ENCODE measurements around the gene BACE1. TPM values are rescaled to one million over a fixed set of nuclear protein-coding genes. Genes with fewer than 3 reads are reported as not detected.
"Not testable (repeated sequence)": the region's sequence is repeated elsewhere in the genome, so short reads cannot be mapped to it uniquely, and the experiment has no call there.

Gene BACE1
- total RNA-seq, 1 experiment from 2014 or later, result 9.6 TPM

- TF ChIP-seq, protein P1, sequence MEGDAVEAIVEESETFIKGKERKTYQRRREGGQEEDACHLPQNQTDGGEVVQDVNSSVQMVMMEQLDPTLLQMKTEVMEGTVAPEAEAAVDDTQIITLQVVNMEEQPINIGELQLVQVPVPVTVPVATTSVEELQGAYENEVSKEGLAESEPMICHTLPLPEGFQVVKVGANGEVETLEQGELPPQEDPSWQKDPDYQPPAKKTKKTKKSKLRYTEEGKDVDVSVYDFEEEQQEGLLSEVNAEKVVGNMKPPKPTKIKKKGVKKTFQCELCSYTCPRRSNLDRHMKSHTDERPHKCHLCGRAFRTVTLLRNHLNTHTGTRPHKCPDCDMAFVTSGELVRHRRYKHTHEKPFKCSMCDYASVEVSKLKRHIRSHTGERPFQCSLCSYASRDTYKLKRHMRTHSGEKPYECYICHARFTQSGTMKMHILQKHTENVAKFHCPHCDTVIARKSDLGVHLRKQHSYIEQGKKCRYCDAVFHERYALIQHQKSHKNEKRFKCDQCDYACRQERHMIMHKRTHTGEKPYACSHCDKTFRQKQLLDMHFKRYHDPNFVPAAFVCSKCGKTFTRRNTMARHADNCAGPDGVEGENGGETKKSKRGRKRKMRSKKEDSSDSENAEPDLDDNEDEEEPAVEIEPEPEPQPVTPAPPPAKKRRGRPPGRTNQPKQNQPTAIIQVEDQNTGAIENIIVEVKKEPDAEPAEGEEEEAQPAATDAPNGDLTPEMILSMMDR (IDR thresholded peaks at IDR 0.05; ENCODE audit: unreplicated experiment), result no peak
- no peaks in the 10 kb centered on the region for H3K9me3 Mint-ChIP-seq (ENCODE audit: low read depth, unreplicated experiment)
- no peak for DNase-seq
- H3K27ac Mint-ChIP-seq (ENCODE audit: unreplicated experiment), result no peak overlapping the region
- no peak overlapping the region for H3K4me3 Mint-ChIP-seq (ENCODE audit: low read depth, unreplicated experiment)
- H3K27me3 Mint-ChIP-seq (ENCODE audit: unreplicated experiment), result no peaks in the 10 kb centered on the region
- H3K36me3 Mint-ChIP-seq (ENCODE audit: insufficient read depth, unreplicated experiment), result no peaks in the 10 kb centered on the region
- H3K4me1 Mint-ChIP-seq (ENCODE audit: low read depth, unreplicated experiment), result no peaks in the 10 kb centered on the region
- no TSS peak for BruUV-seq (replicated peaks)
- intact Hi-C loops (cut with micrococcal nuclease; ENCODE audit: unreplicated experiment), result no loop called here
- CTCF ChIA-PET, result no interaction called here
Measured at GRCh38 chr11:117281159-117281558, 34.9 kb downstream of the BACE1 start.

GRCh38 chr11:117279711-117280376 is 36.2 kb downstream of the BACE1 start:
- Mint-ChIP-seq H3K27ac (ENCODE audit: unreplicated experiment) (no peak overlapping the region), H3K4me1 (ENCODE audit: low read depth, unreplicated experiment) (no peaks in the 10 kb centered on the region), H3K9me3 (ENCODE audit: low read depth, unreplicated experiment) (no peaks in the 10 kb centered on the region), H3K27me3 (ENCODE audit: unreplicated experiment) (no peaks in the 10 kb centered on the region), H3K36me3 (ENCODE audit: insufficient read depth, unreplicated experiment) (no peaks in the 10 kb centered on the region), H3K4me3 (ENCODE audit: low read depth, unreplicated experiment) (no peak overlapping the region)
- no peak for DNase-seq
- TF ChIP-seq, protein P1 (IDR thresholded peaks at IDR 0.05; ENCODE audit: unreplicated experiment), result no peak
- CTCF ChIA-PET, result no interaction called here
- intact Hi-C loops (cut with micrococcal nuclease; ENCODE audit: unreplicated experiment), result no loop called here
- no TSS peak for BruUV-seq (replicated peaks)

DNA sequence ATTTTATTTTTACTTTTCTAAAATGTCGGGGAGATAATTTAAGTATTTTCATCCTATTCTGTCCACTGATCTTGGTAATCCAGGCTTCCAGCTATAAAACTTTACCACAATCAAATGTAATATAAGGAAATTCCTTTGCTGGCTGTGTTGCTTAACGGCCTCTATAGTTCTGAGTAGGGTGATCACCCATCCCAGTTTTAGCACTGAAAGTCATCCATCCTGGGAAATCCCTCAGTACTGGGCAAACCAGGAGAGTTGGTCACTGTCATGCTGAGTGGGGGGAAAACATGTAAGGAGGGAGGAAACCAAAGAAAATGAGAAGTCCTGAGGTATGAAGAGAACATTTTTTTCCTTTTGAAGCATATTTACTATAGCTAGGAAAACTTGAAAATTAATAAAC is 37.7 kb downstream of the BACE1 start:
- no peak overlapping the region for H3K27ac Mint-ChIP-seq (ENCODE audit: unreplicated experiment)

GRCh38 chr11:117273550-117274289 is 42.3 kb downstream of the BACE1 start:
- no peak for DNase-seq
- no peak overlapping the region for H3K27ac Mint-ChIP-seq (ENCODE audit: unreplicated experiment)

More for the DNA sequence above, 37.7 kb downstream of the BACE1 start:
- intact Hi-C loops (cut with micrococcal nuclease; ENCODE audit: unreplicated experiment), result no loop called here
- Mint-ChIP-seq H3K9me3 (ENCODE audit: low read depth, unreplicated experiment) (no peaks in the 10 kb centered on the region), H3K4me3 (ENCODE audit: low read depth, unreplicated experiment) (no peak overlapping the region), H3K27me3 (ENCODE audit: unreplicated experiment) (no peaks in the 10 kb centered on the region), H3K36me3 (ENCODE audit: insufficient read depth, unreplicated experiment) (peaks cover 8% of the 10 kb centered on the region), H3K4me1 (ENCODE audit: low read depth, unreplicated experiment) (no peaks in the 10 kb centered on the region)
- BruUV-seq (replicated peaks), result no TSS peak
- TF ChIP-seq, protein P1 (IDR thresholded peaks at IDR 0.05; ENCODE audit: unreplicated experiment), result no peak
- CTCF ChIA-PET, result no interaction called here
- DNase-seq, result no peak

GRCh38 chr11:117272175-117272574 is 43.9 kb downstream of the BACE1 start:
- H3K9me3 Mint-ChIP-seq (ENCODE audit: low read depth, unreplicated experiment); H3K27me3 Mint-ChIP-seq (ENCODE audit: unreplicated experiment); H3K36me3 Mint-ChIP-seq (ENCODE audit: insufficient read depth, unreplicated experiment); H3K4me3 Mint-ChIP-seq (ENCODE audit: low read depth, unreplicated experiment); BruUV-seq (replicated peaks); H3K4me1 Mint-ChIP-seq (ENCODE audit: low read depth, unreplicated experiment); intact Hi-C loops (cut with micrococcal nuclease; ENCODE audit: unreplicated experiment); H3K27ac Mint-ChIP-seq (ENCODE audit: unreplicated experiment); DNase-seq; CTCF ChIA-PET: not testable (repeated sequence)

More at GRCh38 chr11:117273550-117274289, 42.3 kb downstream of the BACE1 start:
- CTCF ChIA-PET, result no interaction called here
- TF ChIP-seq, protein P1 (IDR thresholded peaks at IDR 0.05; ENCODE audit: unreplicated experiment), result no peak
- Mint-ChIP-seq H3K4me1 (ENCODE audit: low read depth, unreplicated experiment) (no peaks in the 10 kb centered on the region), H3K9me3 (ENCODE audit: low read depth, unreplicated experiment) (no peaks in the 10 kb centered on the region), H3K36me3 (ENCODE audit: insufficient read depth, unreplicated experiment) (peaks cover 8% of the 10 kb centered on the region), H3K4me3 (ENCODE audit: low read depth, unreplicated experiment) (no peak overlapping the region), H3K27me3 (ENCODE audit: unreplicated experiment) (no peaks in the 10 kb centered on the region)
- no TSS peak for BruUV-seq (replicated peaks)
- intact Hi-C loops (cut with micrococcal nuclease; ENCODE audit: unreplicated experiment), result no loop called here

Data from Calu3 (cell line).